HCT116 (cell line): ENCODE data around the gene DDHD1. TPM values are rescaled to one million over a fixed set of nuclear protein-coding genes. Genes with fewer than 3 reads are reported as not detected.

Source experiments
- ATAC-seq: fragments of 200-7000 bp; cut with Tn5 transposase; 2 replicates; pipeline ENCODE4 v1.9.1; 2020; ENCODE audit warnings: mild to moderate bottlenecking, moderate library complexity
- BruUV-seq: library from RNA; stranded (reverse); fragments of 400-500 nt; replicated peaks from 2 replicates; lab custom pipeline; 2021; lab: Mats Ljungman, UMichigan
- CTCF ChIA-PET: fragments of 300-600 bp; sonication (Branson Sonifier 250); formaldehyde crosslinking; loops from one replicate; lab custom pipeline; 2021; ENCODE audit warnings: antibody characterized with exemption; lab: Charles Lee
- POLR2A ChIA-PET: fragments of 300-600, 350-600 bp; sonication (Branson Sonifier 250); formaldehyde crosslinking; loops from one replicate; lab custom pipeline; 2021; ENCODE audit warnings: antibody characterized with exemption; lab: Charles Lee
- RAD21 ChIA-PET, 2 experiments: fragments of 300-600 bp; sonication (Branson Sonifier 250); formaldehyde crosslinking; loops; one replicate each; lab custom pipeline; 2023; ENCODE audit warnings: low total read pairs in 2 of 2; ENCODE audit not compliant: uncharacterized antibody in 2 of 2, unreplicated experiment in 2 of 2, low non-redundant PET in 1 of 2; lab: Charles Lee
- DNase-seq: peaks from one replicate; pipeline ENCODE4 v3.0.0-alpha.2; 2010; ENCODE audit warnings: low read depth, low spot score
- H2AFZ ChIP-seq: fragments of 200-600 bp; shearing (Covaris generic), sonication (generic); 2 replicates; pipeline ENCODE4 v1.6.1; 2017; ENCODE audit warnings: low read depth, mixed run types, mixed read lengths, antibody characterized with exemption, low read length; ENCODE audit not compliant: poor library complexity, severe bottlenecking
- H3K27ac ChIP-seq: 2 replicates; pipeline ENCODE4 v1.5.1; 2012; ENCODE audit warnings: low read depth, low read length
- H3K27me3 ChIP-seq: fragments of 200-600 bp; sonication (generic); 2 replicates; pipeline ENCODE4 v1.6.1; 2016; ENCODE audit warnings: mixed run types, low read length, mixed read lengths; ENCODE audit not compliant: insufficient read depth
- H3K36me3 ChIP-seq, 2 experiments: fragments of 200-500 bp in 1 of 2; fragments of 200-600 bp in 1 of 2; sonication (Bioruptor generic) in 1 of 2; sonication (generic) in 1 of 2; 2 replicates each; pipeline versions ENCODE4 v1.5.1 to v1.6.1; 2014 to 2016; ENCODE audit warnings: low read length in 2 of 2, inconsistent platforms in 1 of 2, mixed read lengths in 1 of 2, mixed run types in 1 of 2; ENCODE audit not compliant: insufficient read depth in 2 of 2, control insufficient read depth in 1 of 2
- H3K4me1 ChIP-seq, 2 experiments: fragments of 200-600 bp in 1 of 2; sonication (generic) in 1 of 2; 2 replicates each; pipeline versions ENCODE4 v1.5.1 to v1.6.1; 2012 to 2017; ENCODE audit warnings: low read length in 2 of 2, inconsistent platforms in 1 of 2, mild to moderate bottlenecking in 1 of 2, mixed read lengths in 1 of 2, mixed run types in 1 of 2, moderate library complexity in 1 of 2; ENCODE audit not compliant: insufficient read depth in 2 of 2, control insufficient read depth in 1 of 2
- H3K4me2 ChIP-seq: fragments of 200-600 bp; sonication (generic); 2 replicates; pipeline ENCODE4 v1.6.1; 2017; ENCODE audit warnings: mixed run types, low read length, mixed read lengths
- H3K4me3 ChIP-seq, 2 experiments: fragments of 200-600 bp in 1 of 2; sonication (generic) in 1 of 2; replicated peaks in 1 of 2; 2 replicates each; pipeline ENCODE4 v1.5.1; 2011 to 2016; ENCODE audit warnings: low read length in 2 of 2, control low read depth in 1 of 2, low read depth in 1 of 2, mild to moderate bottlenecking in 1 of 2, mixed read lengths in 1 of 2, mixed run types in 1 of 2
- H3K79me2 ChIP-seq: fragments of 200-600 bp; sonication (generic); 2 replicates; pipeline ENCODE4 v1.6.1; 2017; ENCODE audit warnings: mild to moderate bottlenecking, mixed run types, low read length, moderate library complexity, mixed read lengths; ENCODE audit not compliant: insufficient read depth
- H3K9ac ChIP-seq: fragments of 200-600 bp; sonication (generic); 2 replicates; pipeline ENCODE4 v1.6.1; 2016; ENCODE audit warnings: low read length, mixed read lengths
- H3K9me2 ChIP-seq: fragments of 200-600 bp; sonication (generic), shearing (Covaris generic); 2 replicates; pipeline ENCODE4 v1.6.1; 2017; ENCODE audit warnings: mixed run types, mild to moderate bottlenecking, moderate library complexity; ENCODE audit not compliant: insufficient read depth
- H3K9me3 ChIP-seq, 2 experiments: fragments of 200-500 bp in 1 of 2; fragments of 200-600 bp in 1 of 2; sonication (Bioruptor generic) in 1 of 2; sonication (generic) in 1 of 2; 2 replicates each; pipeline ENCODE4 v1.6.1; 2014 to 2017; ENCODE audit warnings: low read length in 2 of 2, mixed read lengths in 2 of 2, inconsistent platforms in 1 of 2, low read depth in 1 of 2, mild to moderate bottlenecking in 1 of 2, mixed run types in 1 of 2, moderate library complexity in 1 of 2; ENCODE audit not compliant: control insufficient read depth in 1 of 2, insufficient read depth in 1 of 2
- H4K20me1 ChIP-seq: fragments of 200-600 bp; sonication (generic), shearing (Covaris generic); 2 replicates; pipeline ENCODE4 v1.6.1; 2017; ENCODE audit warnings: mixed run types, mild to moderate bottlenecking, moderate library complexity; ENCODE audit not compliant: insufficient read depth
- CEBPB ChIP-seq: IDR thresholded peaks from 2 replicates; pipeline ENCODE4 v1.6.1; 2012; ENCODE audit warnings: low read depth
- CTCF ChIP-seq, 3 experiments: fragments of 200-600 bp in 1 of 3; sonication (generic) in 1 of 3; IDR thresholded peaks in 2 of 3; conservative IDR thresholded peaks in 1 of 3; 2 replicates each; pipeline ENCODE4 v1.5.1; 2012 to 2017; ENCODE audit warnings: low read depth in 2 of 3, low read length in 2 of 3, antibody characterized with exemption in 1 of 3, borderline replicate concordance in 1 of 3, control low read depth in 1 of 3, mild to moderate bottlenecking in 1 of 3, mixed read lengths in 1 of 3, mixed run types in 1 of 3, moderate library complexity in 1 of 3; ENCODE audit not compliant: insufficient read depth in 1 of 3
- EGR1 ChIP-seq: IDR thresholded peaks from 2 replicates; pipeline ENCODE4 v1.6.1; 2012; ENCODE audit warnings: low read depth
- ELF1 ChIP-seq: IDR thresholded peaks from 2 replicates; pipeline ENCODE4 v1.6.1; 2012; ENCODE audit warnings: low read depth, borderline replicate concordance
- EZH2 ChIP-seq: fragments of 200-600 bp; sonication (generic); IDR thresholded peaks from 2 replicates; pipeline ENCODE4 v1.6.1; 2017; ENCODE audit warnings: antibody characterized with exemption, mixed run types
- EZH2phosphoT487 ChIP-seq: fragments of 200-600 bp; IDR thresholded peaks from 2 replicates; pipeline ENCODE4 v1.6.1; 2018; ENCODE audit warnings: antibody characterized with exemption, borderline replicate concordance
- FOSL1 ChIP-seq: IDR thresholded peaks from 2 replicates; pipeline ENCODE4 v1.6.1; 2012; ENCODE audit warnings: low read depth
- JUND ChIP-seq: IDR thresholded peaks from 2 replicates; pipeline ENCODE4 v1.6.1; 2012
- SIN3A ChIP-seq: IDR thresholded peaks from 2 replicates; pipeline ENCODE4 v1.6.1; 2012; ENCODE audit warnings: low read depth
- SP1 ChIP-seq: IDR thresholded peaks from 2 replicates; pipeline ENCODE4 v1.6.1; 2012; ENCODE audit warnings: low read depth
- SRF ChIP-seq: IDR thresholded peaks from 2 replicates; pipeline ENCODE4 v1.6.1; 2012; ENCODE audit warnings: low read depth
- ZBTB33 ChIP-seq: IDR thresholded peaks from 2 replicates; pipeline ENCODE4 v1.6.1; 2011; ENCODE audit warnings: mild to moderate bottlenecking, low read length, moderate library complexity; ENCODE audit not compliant: insufficient replicate concordance; ENCODE audit errors: extremely low read depth
- ZFX ChIP-seq: fragments of 450-650 bp; IDR thresholded peaks from 2 replicates; pipeline ENCODE4 v1.6.1; 2017
- intact Hi-C: fragments of 100-400 bp; cut with micrococcal nuclease; formaldehyde crosslinking; loops from 2 replicates; pipeline ENCODE4 v1.10.0; 2022
- total RNA-seq: library from RNA; stranded (reverse); gene quantifications from one replicate; pipeline ENCODE4 v1.2.1, GENCODE V29; 2021; ENCODE audit not compliant: unreplicated experiment

The DDHD1 gene
- total RNA-seq, 1 experiment from 2014 or later: 26.9 TPM

- DNase-seq: no peak
- H3K4me2 ChIP-seq: no peak overlapping the region
Observed at GRCh38 chr14:53183056-53183455, 29.9 kb upstream of the DDHD1 start.

More at GRCh38 chr14:53183056-53183455, 29.9 kb upstream of the DDHD1 start:
- intact Hi-C loops: no loop called here
- Histone ChIP-seq H3K4me1 (peaks cover 17 to 36% of the 10 kb centered on the region in 2 experiments), H4K20me1 (no peaks in the 10 kb centered on the region), H3K9me2 (no peaks in the 10 kb centered on the region), H3K4me3 (no peak overlapping the region), H3K79me2 (no peaks in the 10 kb centered on the region), H3K27me3 (no peaks in the 10 kb centered on the region), H3K36me3 (no peaks in the 10 kb centered on the region), H3K9ac (no peak overlapping the region), H3K27ac (no peak overlapping the region), H3K9me3 (no peaks in the 10 kb centered on the region), H2AFZ (peak overlapping the region; percentile 27)
- POLR2A ChIA-PET: no interaction called here
- no TSS peak for BruUV-seq
- CTCF ChIA-PET: no interaction called here
- TF ChIP-seq SRF (no peak), ZBTB33 (no peak), FOSL1 (no peak), EZH2phosphoT487 (no peak), CEBPB (no peak), EZH2 (no peak), CTCF (IDR thresholded peaks at IDR 0.05 in 2 of 3, conservative IDR thresholded peaks at IDR 0.05 in 1 of 3; ENCODE audit: borderline replicate concordance in 1 of 3, insufficient read depth in 1 of 3, low read depth in 2 of 3, low read length in 2 of 3) (no peak), JUND (no peak), EGR1 (no peak), ELF1 (no peak), SP1 (no peak), ZFX (no peak), SIN3A (no peak)
- RAD21 ChIA-PET: no interaction called here
- no peak for ATAC-seq
